Peyer's patch (tissue), 4 donors: Measurements from ENCODE around the gene HMCN1.

Experiments used
- CTCF ChIP-seq, 6 experiments: fragments of 450-650 bp in 4 of 6; fragments of 200-600 bp in 2 of 6; sonication (generic) in 1 of 6; IDR thresholded peaks; one replicate each; pipeline ENCODE4 v1.5.1; 2017 to 2019; ENCODE audit warnings: antibody characterized with exemption in 6 of 6, mild to moderate bottlenecking in 3 of 6, moderate library complexity in 1 of 6
- POLR2A ChIP-seq, 2 donors: fragments of 450-650 bp; IDR thresholded peaks; one replicate each; pipeline ENCODE4 v1.5.1; 2017; ENCODE audit warnings: antibody characterized with exemption in 2 of 2, mild to moderate bottlenecking in 2 of 2, moderate library complexity in 2 of 2

GRCh38 chr1:186086583-186086982, 352.4 kb downstream of the HMCN1 start:
- TF ChIP-seq CTCF (IDR thresholded peaks at IDR 0.05) (no peak), POLR2A (IDR thresholded peaks at IDR 0.05) (no peak)
